GM18868 (cell line): Measurements from ENCODE around the gene LCMT2.

Experiments used
- ATAC-seq: cut with Tn5 transposase; IDR thresholded peaks from one replicate; pipeline ENCODE4 v1.9.1; 2021; ENCODE audit warnings: mild to moderate bottlenecking, moderate library complexity; ENCODE audit not compliant: unreplicated experiment

The LCMT2 gene

GRCh38 chr15:43276563-43277200 lies 53.7 kb downstream of the LCMT2 start:
- no peak for ATAC-seq

- ATAC-seq, result no peak
Measured at GRCh38 chr15:43275740-43276562, 54.4 kb downstream of the LCMT2 start.

GRCh38 chr15:43274136-43274535 lies 56.2 kb downstream of the LCMT2 start:
- ATAC-seq, result no peak
